Urinary bladder (tissue), 4 donors: ENCODE data around the gene PRKCZ. TPM values are rescaled to one million over a fixed set of nuclear protein-coding genes. Genes with fewer than 3 reads are reported as not detected.
"Not testable (repeated sequence)": the region's sequence is repeated elsewhere in the genome, so short reads cannot be mapped to it uniquely, and the experiment has no call there.

Source experiments
- DNase-seq: peaks from one replicate; pipeline ENCODE4 v3.0.0-alpha.2; 2015; ENCODE audit errors: extremely low spot score
- H3K27ac ChIP-seq: one replicate; pipeline ENCODE4 v1.5.1; 2013; ENCODE audit warnings: low read depth, mild to moderate bottlenecking, moderate library complexity
- H3K36me3 ChIP-seq: one replicate; pipeline ENCODE4 v1.6.1; 2013; ENCODE audit warnings: mild to moderate bottlenecking, moderate library complexity; ENCODE audit not compliant: insufficient read depth
- H3K4me1 ChIP-seq: one replicate; pipeline ENCODE4 v1.6.1; 2013; ENCODE audit warnings: mild to moderate bottlenecking, moderate library complexity; ENCODE audit not compliant: insufficient read depth
- H3K4me3 ChIP-seq: one replicate; pipeline ENCODE4 v1.5.1; 2013; ENCODE audit warnings: low read depth, low read length
- WGBS: extraction: QIAGEN DNeasy Blood & Tissue Kit; methylation state at CpG from one replicate; pipeline ENCODE4 v1.1.7; 2013; 5-methylcytosine and 5-hydroxymethylcytosine counted together
- polyA plus RNA-seq: library from polyadenylated mRNA; stranded (reverse); fragments of 200-250 nt; gene quantifications from one replicate; pipeline ENCODE4 v1.2.3, GENCODE V29; 2013
- total RNA-seq: library from RNA; depleted of rRNA; stranded (reverse); fragments of >200 nt; gene quantifications from one replicate; pipeline ENCODE4 v1.2.3, GENCODE V29; 2014
- donor health status: healthy with polysubstance abuse.
- donor health status: healthy.

PRKCZ gene
- total and polyA plus RNA-seq, 2 donors: 6.3 to 6.6 TPM

GRCh38 chr1:2137257-2138121 is 87.3 kb downstream of the PRKCZ start:
- WGBS: 90% methylated on average over 29 of the region's 29 CpGs
- Histone ChIP-seq H3K27ac (no peak overlapping the region), H3K4me1 (no peaks in the 10 kb centered on the region)

GRCh38 chr1:2139156-2139555 is 88.9 kb downstream of the PRKCZ start:
- H3K4me1 ChIP-seq, H3K4me3 ChIP-seq, H3K36me3 ChIP-seq, DNase-seq, H3K27ac ChIP-seq: not testable (repeated sequence)
- 89% methylated on average over 13 of the region's 13 CpGs for WGBS

More at GRCh38 chr1:2137257-2138121, 87.3 kb downstream of the PRKCZ start:
- DNase-seq: no peak
- no peaks in the 10 kb centered on the region for H3K36me3 ChIP-seq
- no peak overlapping the region for H3K4me3 ChIP-seq

GRCh38 chr1:2141025-2141424 is 90.8 kb downstream of the PRKCZ start:
- H3K4me1 ChIP-seq: no peaks in the 10 kb centered on the region
- no peak overlapping the region for H3K27ac ChIP-seq
- no peak overlapping the region for H3K4me3 ChIP-seq
- DNase-seq: no peak
- no peaks in the 10 kb centered on the region for H3K36me3 ChIP-seq
- 82% methylated on average over 4 of the region's 4 CpGs for WGBS

GRCh38 chr1:2143814-2144500 is 93.7 kb downstream of the PRKCZ start:
- no peak overlapping the region for H3K4me3 ChIP-seq
- no peaks in the 10 kb centered on the region for H3K4me1 ChIP-seq
- H3K36me3 ChIP-seq: no peaks in the 10 kb centered on the region
- DNase-seq: no peak
- H3K27ac ChIP-seq: no peak overlapping the region
- 92% methylated on average over 30 of the region's 30 CpGs for WGBS

- Histone ChIP-seq H3K4me1 (no peaks in the 10 kb centered on the region), H3K27ac (no peak overlapping the region), H3K36me3 (no peaks in the 10 kb centered on the region), H3K4me3 (no peak overlapping the region)
- 92% methylated on average over 15 of the region's 15 CpGs for WGBS
- DNase-seq: no peak
These were observed 94.4 kb downstream of the PRKCZ start for GRCh38 chr1:2144501-2145090.

GRCh38 chr1:2145946-2146835 is 96.0 kb downstream of the PRKCZ start:
- Histone ChIP-seq H3K4me1 (no peaks in the 10 kb centered on the region), H3K27ac (no peak overlapping the region), H3K4me3 (no peak overlapping the region), H3K36me3 (no peaks in the 10 kb centered on the region)
- DNase-seq: no peak
- WGBS: 88% methylated on average over 19 of the region's 19 CpGs

- no peak overlapping the region for H3K4me3 ChIP-seq
- 94% methylated on average over 11 of the region's 11 CpGs for WGBS
- H3K27ac ChIP-seq: no peak overlapping the region
- no peaks in the 10 kb centered on the region for H3K4me1 ChIP-seq
- no peaks in the 10 kb centered on the region for H3K36me3 ChIP-seq
- no peak for DNase-seq
These were observed 96.8 kb downstream of the PRKCZ start for GRCh38 chr1:2146836-2147517.

- H3K27ac ChIP-seq, H3K36me3 ChIP-seq, H3K4me1 ChIP-seq, H3K4me3 ChIP-seq, DNase-seq: not testable (repeated sequence)
- WGBS: 95% methylated on average over 5 of the region's 5 CpGs
These were observed 97.7 kb downstream of the PRKCZ start for GRCh38 chr1:2147869-2148268.

- no peak for DNase-seq
- Histone ChIP-seq H3K4me1 (no peaks in the 10 kb centered on the region), H3K36me3 (no peaks in the 10 kb centered on the region), H3K4me3 (no peak overlapping the region), H3K27ac (no peak overlapping the region)
- 71% methylated on average over 14 of the region's 14 CpGs for WGBS
These were observed 98.5 kb downstream of the PRKCZ start for GRCh38 chr1:2148691-2149090.

GRCh38 chr1:2150801-2151200 is 100.6 kb downstream of the PRKCZ start:
- no peak overlapping the region for H3K4me3 ChIP-seq
- H3K4me1 ChIP-seq: no peaks in the 10 kb centered on the region
- whole genome bisulfite sequencing: 93% methylated on average over 19 of the region's 19 CpGs
- no peak overlapping the region for H3K27ac ChIP-seq
- DNase-seq: no peak
- H3K36me3 ChIP-seq: no peaks in the 10 kb centered on the region

- Histone ChIP-seq H3K4me1 (no peaks in the 10 kb centered on the region), H3K36me3 (no peaks in the 10 kb centered on the region), H3K4me3 (no peak overlapping the region), H3K27ac (no peak overlapping the region)
- 56% methylated on average over 10 of the region's 10 CpGs for WGBS
- no peak for DNase-seq
These were observed 101.0 kb downstream of the PRKCZ start for GRCh38 chr1:2151252-2151651.

- no peaks in the 10 kb centered on the region for H3K4me1 ChIP-seq
- WGBS: 90% methylated on average over 6 of the region's 6 CpGs
- no peak for DNase-seq
- no peak overlapping the region for H3K27ac ChIP-seq
- no peak overlapping the region for H3K4me3 ChIP-seq
- no peaks in the 10 kb centered on the region for H3K36me3 ChIP-seq
These were observed 101.7 kb downstream of the PRKCZ start for GRCh38 chr1:2151911-2152310.

- H3K4me3 ChIP-seq: no peak overlapping the region
- no peak overlapping the region for H3K27ac ChIP-seq
- WGBS: 92% methylated on average over 11 of the region's 11 CpGs
- no peaks in the 10 kb centered on the region for H3K4me1 ChIP-seq
- DNase-seq: no peak
- no peaks in the 10 kb centered on the region for H3K36me3 ChIP-seq
These were observed 102.7 kb downstream of the PRKCZ start for GRCh38 chr1:2152954-2153353.
